GM12892 (cell line): ENCODE results near the gene CR1L.
"Not testable (repeated sequence)": the region's sequence is repeated elsewhere in the genome, so short reads cannot be mapped to it uniquely, and the experiment has no call there.

Experiments
- DNase-seq: peaks from one replicate; pipeline ENCODE4 v3.0.0; 2011; ENCODE audit not compliant: insufficient read length
- FAIRE-seq: peaks from 2 replicates; lab custom pipeline; 2011; peaks lifted over from hg19 to GRCh38; lab: Jason Lieb, UNC
- POLR2A ChIP-seq: IDR thresholded peaks from 2 replicates; pipeline ENCODE4 v1.6.1; 2011; ENCODE audit warnings: low read depth, low read length, control low read depth
- POLR2AphosphoS5 ChIP-seq: IDR thresholded peaks from 2 replicates; pipeline ENCODE4 v1.6.1; 2011; ENCODE audit warnings: low read depth, low read length, control low read depth
- TAF1 ChIP-seq: IDR thresholded peaks from 2 replicates; pipeline ENCODE4 v1.6.1; 2011; ENCODE audit warnings: low read depth, mild to moderate bottlenecking, control low read depth, low read length, borderline replicate concordance

The CR1L gene

GRCh38 chr1:207742850-207743555 is 98.1 kb downstream of the CR1L start:
- FAIRE-seq (no peak), DNase-seq (no peak)
- TF ChIP-seq TAF1 (no peak), POLR2A (no peak), POLR2AphosphoS5 (no peak)

GRCh38 chr1:207744000-207744534 is 99.1 kb downstream of the CR1L start:
- no peak for DNase-seq
- TF ChIP-seq POLR2A, result no peak
- no peak for TF ChIP-seq POLR2AphosphoS5
- TF ChIP-seq TAF1, result no peak
- FAIRE-seq, result no peak

GRCh38 chr1:207745285-207745684 is 100.4 kb downstream of the CR1L start:
- TF ChIP-seq TAF1 (no peak), POLR2AphosphoS5 (no peak), POLR2A (no peak)
- DNase-seq (no peak), FAIRE-seq (no peak)

- TF ChIP-seq POLR2A (no peak), TAF1 (no peak), POLR2AphosphoS5 (no peak)
- FAIRE-seq (no peak), DNase-seq (no peak)
These were observed 101.2 kb downstream of the CR1L start for GRCh38 chr1:207745839-207746767.

- FAIRE-seq (no peak), DNase-seq (no peak)
- TF ChIP-seq POLR2AphosphoS5 (no peak), TAF1 (no peak), POLR2A (no peak)
These were observed 102.9 kb downstream of the CR1L start for GRCh38 chr1:207747627-207748492.

GRCh38 chr1:207748737-207749528 is 104.0 kb downstream of the CR1L start:
- DNase-seq (no peak), FAIRE-seq (no peak)
- TF ChIP-seq POLR2AphosphoS5, result no peak
- no peak for TF ChIP-seq POLR2A
- no peak for TF ChIP-seq TAF1

- DNase-seq (no peak), FAIRE-seq (peak; percentile 14)
- TF ChIP-seq POLR2AphosphoS5 (no peak), POLR2A (no peak), TAF1 (no peak)
These were observed 105.8 kb downstream of the CR1L start for GRCh38 chr1:207750631-207751305.

- not testable (repeated sequence) for DNase-seq, FAIRE-seq
These were observed 106.5 kb downstream of the CR1L start for GRCh38 chr1:207751463-207751789.

GRCh38 chr1:207751790-207752455 is 107.0 kb downstream of the CR1L start, which contains the start of gene CD46:
Gene CD46, plus strand, starts transcription at chr1:207752054. Its CDS starts 159 bp downstream, at chr1:207752213.
- peak; percentile 52 for TF ChIP-seq TAF1
- peak; percentile 76; the same call in 1 of the 2 replicates for TF ChIP-seq POLR2AphosphoS5
- peak; percentile 85 for TF ChIP-seq POLR2A
- FAIRE-seq (peak; percentile 95), DNase-seq (peak; percentile 67)
